Stimulated activated memory B cell treated with anti-CD40 and anti-IgM and Interleukin-4, amounts not matched to agents 10 μg/mL and 1 μg/mL and 100 μg/mL, for 72 hours (primary cell): ENCODE data around the gene MYBBP1A.
A peak's percentile ranks its signal among the peaks of the same experiment; 100 is the strongest.
"Not testable (repeated sequence)": the region's sequence is repeated elsewhere in the genome, so short reads cannot be mapped to it uniquely, and the experiment has no call there.

Source experiments
- ATAC-seq: fragments of 150-1000 bp; cut with Tn5 transposase; 2 replicates; pipeline ENCODE4 v1.10.0; 2021
- H3K27ac Mint-ChIP-seq: one replicate; pipeline ENCODE4 v1.8.0; 2022; ENCODE audit warnings: mild to moderate bottlenecking, mixed read lengths
- H3K27me3 Mint-ChIP-seq: one replicate; pipeline ENCODE4 v1.8.0; 2022; ENCODE audit warnings: mixed read lengths
- H3K36me3 Mint-ChIP-seq: one replicate; pipeline ENCODE4 v1.8.0; 2022; ENCODE audit warnings: mixed read lengths
- H3K4me1 Mint-ChIP-seq: one replicate; pipeline ENCODE4 v1.8.0; 2022; ENCODE audit warnings: mixed read lengths
- H3K4me3 Mint-ChIP-seq: one replicate; pipeline ENCODE4 v1.8.0; 2022; ENCODE audit warnings: mild to moderate bottlenecking, moderate library complexity, mixed read lengths
- H3K9me3 Mint-ChIP-seq: one replicate; pipeline ENCODE4 v1.8.0; 2022; ENCODE audit warnings: mixed read lengths

Gene MYBBP1A

DNA sequence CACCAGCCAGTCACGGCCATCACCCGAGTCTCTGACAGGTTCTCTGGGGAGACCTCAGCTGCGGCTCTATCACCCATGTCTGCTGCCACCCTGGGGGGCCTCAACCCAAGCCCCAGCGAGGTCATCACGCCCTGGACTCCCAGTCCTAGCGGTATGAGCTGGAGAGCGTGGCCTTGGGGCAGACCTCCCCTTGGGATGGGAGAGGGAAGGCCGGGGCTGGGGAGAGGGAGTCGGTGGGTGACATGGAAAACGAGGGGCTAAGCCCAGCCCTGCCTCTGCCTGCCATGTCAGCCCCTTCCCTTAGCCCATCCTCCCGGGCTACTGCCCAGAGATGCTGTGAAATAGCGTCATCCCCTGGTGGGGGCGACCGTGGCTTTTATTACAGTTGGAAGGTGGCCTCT, 37.8 kb upstream of the MYBBP1A start:
- Mint-ChIP-seq H3K27ac (no peak overlapping the region), H3K4me1 (peaks cover 7% of the 10 kb centered on the region), H3K27me3 (peaks cover 81% of the 10 kb centered on the region), H3K36me3 (no peaks in the 10 kb centered on the region), H3K9me3 (no peaks in the 10 kb centered on the region), H3K4me3 (no peak overlapping the region)
- ATAC-seq = no peak

GRCh38 chr17:4592240-4593005, 37.2 kb upstream of the MYBBP1A start:
- Mint-ChIP-seq H3K27me3 (peaks cover 77% of the 10 kb centered on the region), H3K27ac (no peak overlapping the region)
- ATAC-seq = no peak

GRCh38 chr17:4591529-4591928, 36.3 kb upstream of the MYBBP1A start:
- H3K9me3 Mint-ChIP-seq = no peaks in the 10 kb centered on the region
- peaks cover 7% of the 10 kb centered on the region for H3K4me1 Mint-ChIP-seq
- no peaks in the 10 kb centered on the region for H3K36me3 Mint-ChIP-seq
- H3K4me3 Mint-ChIP-seq = no peak overlapping the region
- ATAC-seq = no peak
- H3K27me3 Mint-ChIP-seq = peaks cover 76% of the 10 kb centered on the region
- H3K27ac Mint-ChIP-seq = no peak overlapping the region

More at GRCh38 chr17:4592240-4593005, 37.2 kb upstream of the MYBBP1A start:
- Mint-ChIP-seq H3K4me3 (no peak overlapping the region), H3K9me3 (no peaks in the 10 kb centered on the region), H3K4me1 (peaks cover 7% of the 10 kb centered on the region), H3K36me3 (no peaks in the 10 kb centered on the region)

DNA sequence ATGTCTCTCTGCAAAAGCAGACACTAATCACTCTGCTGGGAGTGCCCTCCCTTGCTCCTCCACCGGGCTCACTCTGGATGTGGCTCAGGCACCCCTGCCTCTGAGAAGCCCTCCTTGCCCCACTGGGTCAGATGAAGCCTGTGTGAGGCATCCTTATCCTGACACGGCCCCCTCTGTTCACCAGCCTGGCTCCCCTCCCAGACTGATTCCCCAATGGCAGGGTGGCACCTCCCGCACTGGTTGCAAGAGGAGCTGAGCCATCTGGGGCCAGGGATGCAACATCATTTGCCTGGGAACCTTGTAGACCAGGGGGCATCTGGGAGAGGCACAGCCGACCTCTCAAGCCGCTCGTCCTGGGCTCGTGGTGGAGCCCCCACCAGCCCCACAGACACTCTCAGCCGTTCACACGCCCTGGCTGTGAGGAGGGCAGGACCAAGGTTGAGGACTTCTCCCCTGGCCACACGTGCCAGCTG, 35.8 kb upstream of the MYBBP1A start:
- Mint-ChIP-seq H3K9me3 (no peaks in the 10 kb centered on the region), H3K36me3 (no peaks in the 10 kb centered on the region), H3K27me3 (peaks cover 78% of the 10 kb centered on the region), H3K4me3 (no peak overlapping the region), H3K4me1 (peaks cover 7% of the 10 kb centered on the region), H3K27ac (no peak overlapping the region)
- ATAC-seq = no peak

DNA sequence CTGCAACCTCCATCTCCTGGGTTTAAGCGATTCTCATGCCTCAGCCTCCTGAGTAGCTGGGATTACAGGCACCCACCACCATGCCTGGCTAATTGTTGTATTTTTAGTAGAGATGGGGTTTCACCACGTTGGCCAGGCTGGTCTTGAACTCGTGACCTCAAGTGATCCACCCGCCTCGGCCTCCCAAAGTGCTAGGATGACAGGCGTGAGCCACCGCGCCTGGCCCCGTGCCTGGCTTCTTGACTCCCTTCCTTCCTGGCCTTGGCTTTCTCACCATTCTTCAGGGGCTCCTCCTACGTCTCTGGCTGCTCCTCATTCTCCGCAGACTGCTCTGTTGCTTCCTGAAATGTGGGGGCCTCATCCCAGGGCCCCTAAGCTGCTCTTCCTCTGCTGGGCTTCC, 34.9 kb upstream of the MYBBP1A start:
- ATAC-seq, H3K9me3 Mint-ChIP-seq, H3K4me1 Mint-ChIP-seq, H3K4me3 Mint-ChIP-seq, H3K36me3 Mint-ChIP-seq, H3K27ac Mint-ChIP-seq: not testable (repeated sequence)
- peaks cover 83% of the 10 kb centered on the region for H3K27me3 Mint-ChIP-seq

GRCh38 chr17:4588898-4589625, 33.9 kb upstream of the MYBBP1A start:
- Mint-ChIP-seq H3K27me3 (peaks cover 78% of the 10 kb centered on the region), H3K36me3 (no peaks in the 10 kb centered on the region), H3K27ac (no peak overlapping the region), H3K4me3 (no peak overlapping the region), H3K4me1 (peaks cover under 1% of the 10 kb centered on the region), H3K9me3 (no peaks in the 10 kb centered on the region)
- ATAC-seq = no peak

GRCh38 chr17:4588391-4588790, 33.2 kb upstream of the MYBBP1A start:
- H3K9me3 Mint-ChIP-seq = no peaks in the 10 kb centered on the region
- peaks cover 7% of the 10 kb centered on the region for H3K4me1 Mint-ChIP-seq
- H3K27me3 Mint-ChIP-seq = peaks cover 78% of the 10 kb centered on the region
- no peaks in the 10 kb centered on the region for H3K36me3 Mint-ChIP-seq
- no peak overlapping the region for H3K4me3 Mint-ChIP-seq
- H3K27ac Mint-ChIP-seq = no peak overlapping the region
- ATAC-seq = no peak

GRCh38 chr17:4587803-4588202, 32.6 kb upstream of the MYBBP1A start:
- no peaks in the 10 kb centered on the region for H3K9me3 Mint-ChIP-seq
- peaks cover 78% of the 10 kb centered on the region for H3K27me3 Mint-ChIP-seq
- H3K4me1 Mint-ChIP-seq = peaks cover 7% of the 10 kb centered on the region
- no peak for ATAC-seq
- H3K4me3 Mint-ChIP-seq = no peak overlapping the region
- no peaks in the 10 kb centered on the region for H3K36me3 Mint-ChIP-seq
- no peak overlapping the region for H3K27ac Mint-ChIP-seq

- Mint-ChIP-seq H3K36me3 (no peaks in the 10 kb centered on the region), H3K4me3 (no peak overlapping the region), H3K9me3 (no peaks in the 10 kb centered on the region), H3K4me1 (peaks cover 7% of the 10 kb centered on the region), H3K27me3 (peaks cover 78% of the 10 kb centered on the region), H3K27ac (no peak overlapping the region)
- ATAC-seq = no peak
These were observed 32.0 kb upstream of the MYBBP1A start for GRCh38 chr17:4587195-4587594.

DNA sequence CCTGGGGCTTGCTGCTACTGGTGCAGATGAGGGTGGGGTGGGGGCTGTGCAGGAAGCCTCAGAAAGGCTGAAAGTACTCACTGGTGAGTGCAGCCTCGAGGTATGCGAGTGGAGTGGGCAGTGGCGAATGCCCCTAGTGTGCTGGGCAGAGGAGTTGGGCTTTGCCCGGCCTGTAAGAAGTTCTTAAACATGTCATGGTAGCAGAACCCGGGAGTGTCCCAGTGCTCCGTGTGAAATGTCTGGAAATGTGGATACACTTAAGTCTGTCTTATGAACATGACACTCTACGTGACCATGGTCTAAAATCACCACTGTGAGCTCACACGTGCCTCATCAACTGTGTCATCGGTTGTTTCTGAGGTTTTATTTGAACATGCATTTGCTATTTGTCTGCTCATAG, 30.9 kb upstream of the MYBBP1A start:
- H3K4me3 Mint-ChIP-seq = no peak overlapping the region
- peaks cover 86% of the 10 kb centered on the region for H3K27me3 Mint-ChIP-seq
- ATAC-seq = no peak
- no peaks in the 10 kb centered on the region for H3K36me3 Mint-ChIP-seq
- H3K9me3 Mint-ChIP-seq = no peaks in the 10 kb centered on the region
- peaks cover 7% of the 10 kb centered on the region for H3K4me1 Mint-ChIP-seq
- H3K27ac Mint-ChIP-seq = no peak overlapping the region

- Mint-ChIP-seq H3K27me3 (peaks cover 86% of the 10 kb centered on the region), H3K4me1 (peaks cover 7% of the 10 kb centered on the region), H3K9me3 (no peaks in the 10 kb centered on the region), H3K27ac (no peak overlapping the region), H3K4me3 (peak overlapping the region; percentile 58), H3K36me3 (no peaks in the 10 kb centered on the region)
- no peak for ATAC-seq
These were observed 30.4 kb upstream of the MYBBP1A start for GRCh38 chr17:4585638-4585994.

GRCh38 chr17:4584917-4585637, 29.9 kb upstream of the MYBBP1A start:
- H3K27me3 Mint-ChIP-seq = peaks cover 81% of the 10 kb centered on the region

DNA sequence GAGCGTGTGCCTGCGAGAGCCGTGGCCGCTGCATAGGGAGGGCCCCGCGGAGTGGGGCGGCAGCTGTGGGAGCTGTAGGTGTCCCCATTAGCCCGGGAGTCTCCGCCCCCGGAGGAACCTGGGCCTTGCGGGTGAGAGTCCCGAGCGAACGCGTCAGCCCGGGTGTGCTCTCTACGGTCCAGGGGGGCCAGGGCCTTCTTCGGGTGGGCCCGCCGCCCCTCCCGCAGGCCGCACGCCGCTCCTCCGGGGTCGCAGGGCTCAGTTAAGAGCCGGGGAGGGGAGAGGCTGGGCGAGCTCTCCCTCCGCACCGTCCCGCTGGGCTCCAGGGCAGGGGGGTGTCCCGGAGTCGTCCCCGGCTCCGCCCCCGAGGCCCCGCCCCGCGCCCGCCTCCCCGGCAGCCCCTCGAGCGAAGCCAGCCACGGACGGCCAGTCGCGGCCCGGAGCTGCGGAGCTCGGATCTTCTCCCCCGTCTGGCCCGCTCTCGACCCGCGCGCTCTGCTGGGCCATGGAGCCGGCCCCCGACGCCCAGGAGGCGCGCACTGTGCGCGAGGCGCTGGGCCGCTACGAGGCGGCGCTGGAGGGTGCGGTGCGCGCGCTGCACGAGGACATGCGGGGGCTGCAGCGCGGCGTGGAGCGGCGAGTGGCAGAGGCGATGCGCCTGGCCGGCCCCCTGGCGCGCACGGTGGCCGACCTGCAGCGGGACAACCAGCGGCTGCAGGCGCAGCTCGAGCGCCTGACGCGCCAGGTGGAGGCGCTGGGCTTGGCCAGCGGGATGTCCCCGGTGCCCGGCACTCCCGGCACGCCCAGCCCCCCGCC, 29.1 kb upstream of the MYBBP1A start, which contains the start of gene SMTNL2:
TSS of gene SMTNL2 (plus strand) at position 429 of the 816 bp plus-strand sequence. CDS start at position 506, 77 bp downstream.
- Mint-ChIP-seq H3K4me1 (peaks cover 7% of the 10 kb centered on the region), H3K36me3 (no peaks in the 10 kb centered on the region), H3K27ac (no peak within 1 kb of the TSS), H3K9me3 (no peaks in the 10 kb centered on the region), H3K4me3 (peak within 1 kb of the TSS; percentile 63), H3K27me3 (peaks cover 74% of the 10 kb centered on the region)
- peak; percentile 26 for ATAC-seq

More at GRCh38 chr17:4584917-4585637, 29.9 kb upstream of the MYBBP1A start:
- ATAC-seq = no peak
- Mint-ChIP-seq H3K4me1 (peaks cover 7% of the 10 kb centered on the region), H3K27ac (no peak overlapping the region), H3K9me3 (no peaks in the 10 kb centered on the region), H3K36me3 (no peaks in the 10 kb centered on the region), H3K4me3 (peak overlapping the region; percentile 58)

DNA sequence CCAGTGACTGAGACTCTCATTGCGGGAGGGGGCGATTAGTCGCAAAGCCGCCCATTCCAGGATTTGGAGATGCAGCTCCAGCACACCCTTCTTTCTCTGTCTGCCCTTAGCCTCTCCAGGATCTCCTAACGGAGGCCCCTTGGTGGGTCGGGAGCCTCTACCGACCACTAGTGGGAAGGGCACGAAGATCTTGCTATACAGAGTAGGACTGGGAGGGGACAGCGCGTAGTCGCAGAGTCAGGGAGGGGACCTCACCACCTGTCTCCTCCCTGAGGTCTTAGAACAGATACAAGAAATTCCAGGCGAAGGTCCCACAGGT, 28.6 kb upstream of the MYBBP1A start:
- Mint-ChIP-seq H3K4me1 (peaks cover 7% of the 10 kb centered on the region), H3K9me3 (no peaks in the 10 kb centered on the region), H3K27ac (no peak overlapping the region), H3K4me3 (peak overlapping the region; percentile 63), H3K27me3 (peaks cover 69% of the 10 kb centered on the region), H3K36me3 (no peaks in the 10 kb centered on the region)
- peak; percentile 14 for ATAC-seq

- no peak overlapping the region for H3K27ac Mint-ChIP-seq
- no peaks in the 10 kb centered on the region for H3K36me3 Mint-ChIP-seq
- H3K4me3 Mint-ChIP-seq = no peak overlapping the region
- no peaks in the 10 kb centered on the region for H3K9me3 Mint-ChIP-seq
- no peak for ATAC-seq
- H3K4me1 Mint-ChIP-seq = peaks cover 7% of the 10 kb centered on the region
- H3K27me3 Mint-ChIP-seq = peaks cover 63% of the 10 kb centered on the region
These were observed 28.0 kb upstream of the MYBBP1A start for GRCh38 chr17:4583206-4583605.
